SK-N-MC (cell line): ENCODE results near the gene PRKAR2A.

Experiments
- EZH2 ChIP-seq: fragments of 200-600 bp; sonication (generic); IDR thresholded peaks from one replicate; pipeline ENCODE4 v1.6.1; 2017; ENCODE audit warnings: antibody characterized with exemption
- FOXP2 ChIP-seq: optimal IDR thresholded peaks from 2 replicates; pipeline ENCODE3; 2011; ENCODE audit warnings: mild to moderate bottlenecking, moderate library complexity; ENCODE audit not compliant: insufficient read depth; ENCODE audit errors: extremely low read length, control extremely low read depth
- POLR2AphosphoS5 ChIP-seq: IDR thresholded peaks from 2 replicates; pipeline ENCODE4 v1.6.1; 2012; ENCODE audit warnings: mild to moderate bottlenecking, low read depth, low read length, borderline replicate concordance

DNA sequence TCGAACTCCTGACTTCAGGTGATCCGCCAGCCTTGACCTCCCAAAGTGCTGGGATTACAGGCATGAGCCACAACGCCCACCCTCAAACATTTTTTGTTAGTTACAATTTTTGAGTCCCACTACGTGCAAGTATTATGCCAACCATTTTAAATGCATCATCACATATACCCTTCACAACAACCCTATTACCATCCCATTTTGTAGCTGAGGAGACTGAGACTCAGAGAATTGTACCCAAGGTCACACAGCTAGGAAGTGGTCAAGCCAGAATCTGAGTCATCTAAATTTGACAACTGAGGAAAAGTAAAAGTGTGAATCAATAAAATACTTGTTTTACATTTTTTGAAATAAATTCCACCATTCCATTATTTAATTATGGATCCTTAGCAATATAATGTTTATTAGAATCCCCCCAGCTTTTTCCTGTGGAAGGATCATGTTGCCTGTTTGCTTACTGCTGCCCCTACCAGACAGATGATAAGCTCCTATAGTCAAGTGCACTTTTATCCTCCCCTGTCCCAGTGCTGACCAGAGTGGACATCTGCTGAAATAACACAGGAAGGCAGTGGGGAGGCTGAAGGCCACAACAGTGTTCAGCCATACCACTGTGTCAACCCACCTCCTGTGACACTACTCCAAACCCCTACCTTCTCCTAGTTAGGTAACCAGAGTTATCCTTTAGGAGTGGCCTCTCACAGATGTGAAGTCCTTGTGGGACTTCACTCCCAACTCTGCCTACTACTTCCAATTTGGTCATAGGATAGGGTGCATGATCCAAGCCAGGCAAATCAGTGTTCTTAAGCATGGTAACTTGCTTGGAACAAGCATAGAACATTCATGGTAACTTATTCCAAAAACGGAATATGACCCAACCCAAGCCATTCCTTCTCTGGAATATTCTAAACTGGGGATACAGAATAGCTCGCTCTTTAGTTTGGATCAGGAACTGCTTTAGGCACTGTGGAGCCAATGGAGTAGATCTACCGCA, 28.1 kb downstream of the PRKAR2A start:
- no peak for TF ChIP-seq EZH2
- no peak for TF ChIP-seq POLR2AphosphoS5
- TF ChIP-seq FOXP2, result no peak
